Neural progenitor cell (in vitro differentiated cells): ENCODE measurements around the gene SMPD3. TPM values are rescaled to one million over a fixed set of nuclear protein-coding genes. Genes with fewer than 3 reads are reported as not detected.

Experiments
- DNase-seq: peaks from one replicate; pipeline ENCODE4 v3.0.0-alpha.2; 2016; ENCODE audit warnings: low spot score
- H2AFZ ChIP-seq: fragments of 200-600 bp; sonication (generic); replicated peaks from 2 replicates; pipeline ENCODE4 v1.6.1; 2016; ENCODE audit warnings: antibody characterized with exemption
- H3F3A ChIP-seq: fragments of 200-600 bp; sonication (generic); 2 replicates; pipeline ENCODE4 v1.6.1; 2016; ENCODE audit warnings: antibody characterized with exemption, low read depth
- H3K27ac ChIP-seq: fragments of 200-600 bp; sonication (generic); 2 replicates; pipeline ENCODE4 v1.5.1; 2016; ENCODE audit warnings: mild to moderate bottlenecking
- H3K27me3 ChIP-seq: fragments of 200-600 bp; sonication (generic); 2 replicates; pipeline ENCODE4 v1.6.1; 2016; ENCODE audit warnings: mild to moderate bottlenecking, moderate library complexity
- H3K36me3 ChIP-seq: fragments of 200-600 bp; sonication (generic); 2 replicates; pipeline ENCODE4 v1.5.1; 2016
- H3K4me1 ChIP-seq: fragments of 200-600 bp; sonication (generic); 2 replicates; pipeline ENCODE4 v1.6.1; 2016; ENCODE audit warnings: mixed run types
- H3K4me2 ChIP-seq: fragments of 200-600 bp; sonication (generic); 2 replicates; pipeline ENCODE4 v1.6.1; 2016
- H3K4me3 ChIP-seq: fragments of 200-600 bp; sonication (generic); 2 replicates; pipeline ENCODE4 v1.5.1; 2016
- H3K79me2 ChIP-seq: fragments of 200-600 bp; sonication (generic); 2 replicates; pipeline ENCODE4 v1.6.1; 2016; ENCODE audit warnings: low read depth
- H3K9ac ChIP-seq: fragments of 200-600 bp; sonication (generic); 2 replicates; pipeline ENCODE4 v1.6.1; 2016
- H3K9me3 ChIP-seq: fragments of 200-600 bp; sonication (generic); 2 replicates; pipeline ENCODE4 v1.5.1; 2016; ENCODE audit warnings: low read depth
- H4K20me1 ChIP-seq: fragments of 200-600 bp; sonication (generic); 2 replicates; pipeline ENCODE4 v1.6.1; 2016; ENCODE audit warnings: low read depth
- H3K27ac Mint-ChIP-seq: 3 replicates; pipeline ENCODE4 v1.8.0; 2021; ENCODE audit warnings: mixed read lengths
- H3K27me3 Mint-ChIP-seq: 2 replicates; pipeline ENCODE4 v1.8.0; 2022; ENCODE audit warnings: low read depth, mild to moderate bottlenecking, inconsistent platforms, moderate library complexity, mixed read lengths; ENCODE audit not compliant: insufficient read depth
- H3K36me3 Mint-ChIP-seq: 3 replicates; pipeline ENCODE4 v1.8.0; 2021; ENCODE audit warnings: mixed read lengths
- H3K4me1 Mint-ChIP-seq: 3 replicates; pipeline ENCODE4 v1.8.0; 2021; ENCODE audit warnings: mixed read lengths
- H3K4me3 Mint-ChIP-seq: 3 replicates; pipeline ENCODE4 v1.8.0; 2021; ENCODE audit warnings: mild to moderate bottlenecking, moderate library complexity, mixed read lengths
- H3K9me3 Mint-ChIP-seq: 3 replicates; pipeline ENCODE4 v1.8.0; 2020; ENCODE audit warnings: mixed read lengths
- CTCF ChIP-seq: fragments of 200-600 bp; sonication (generic); IDR thresholded peaks from 2 replicates; pipeline ENCODE4 v1.5.1; 2017; ENCODE audit warnings: antibody characterized with exemption, mild to moderate bottlenecking
- EZH2 ChIP-seq: fragments of 200-600 bp; sonication (generic); IDR thresholded peaks from 2 replicates; pipeline ENCODE4 v1.6.1; 2017; ENCODE audit warnings: antibody characterized with exemption, mild to moderate bottlenecking, moderate library complexity
- EZH2phosphoT487 ChIP-seq: fragments of 200-600 bp; sonication (generic); IDR thresholded peaks from 2 replicates; pipeline ENCODE4 v1.6.1; 2017; ENCODE audit warnings: antibody characterized with exemption
- total RNA-seq: library from RNA; depleted of rRNA; stranded (reverse); fragments of >200 nt; gene quantifications from 2 replicates; pipeline ENCODE4 v1.2.3, GENCODE V29; 2015; ENCODE audit warnings: low replicate concordance

The SMPD3 gene
- total RNA-seq, 1 donor from 2014 or later: not detected

- Histone ChIP-seq H3K9ac (no peak overlapping the region), H3K4me1 (no peaks in the 10 kb centered on the region), H3K27me3 (no peaks in the 10 kb centered on the region), H3K27ac (no peak overlapping the region), H4K20me1 (no peaks in the 10 kb centered on the region), H3K9me3 (no peaks in the 10 kb centered on the region), H3F3A (no peaks in the 10 kb centered on the region), H3K79me2 (no peaks in the 10 kb centered on the region), H3K36me3 (no peaks in the 10 kb centered on the region), H3K4me3 (no peak overlapping the region), H3K4me2 (no peak overlapping the region), H2AFZ (no peak overlapping the region)
- peaks cover 3% of the 10 kb centered on the region for H3K27me3 Mint-ChIP-seq
- peaks cover 23% of the 10 kb centered on the region for H3K36me3 Mint-ChIP-seq
- no peak for DNase-seq
- no peaks in the 10 kb centered on the region for H3K9me3 Mint-ChIP-seq
- no peak overlapping the region for H3K27ac Mint-ChIP-seq
- TF ChIP-seq CTCF (no peak), EZH2phosphoT487 (no peak), EZH2 (no peak)
- no peak overlapping the region for H3K4me3 Mint-ChIP-seq
- peaks cover 18% of the 10 kb centered on the region for H3K4me1 Mint-ChIP-seq
Measured at GRCh38 chr16:68349838-68350410, 98.4 kb downstream of the SMPD3 start.

GRCh38 chr16:68348639-68349445 lies 99.5 kb downstream of the SMPD3 start:
- Mint-ChIP-seq H3K9me3 (no peaks in the 10 kb centered on the region), H3K27ac (peak overlapping the region; percentile 27), H3K4me1 (peaks cover 18% of the 10 kb centered on the region), H3K4me3 (no peak overlapping the region), H3K27me3 (peaks cover 3% of the 10 kb centered on the region), H3K36me3 (peaks cover 28% of the 10 kb centered on the region)
- H3K36me3 ChIP-seq: no peaks in the 10 kb centered on the region
- no peak overlapping the region for H3K27ac ChIP-seq
- no peak overlapping the region for H3K9ac ChIP-seq
- H2AFZ ChIP-seq: no peak overlapping the region
- no peaks in the 10 kb centered on the region for H3K27me3 ChIP-seq
- no peak for TF ChIP-seq EZH2phosphoT487
- TF ChIP-seq CTCF: no peak
- H3K4me1 ChIP-seq: no peaks in the 10 kb centered on the region
- H3F3A ChIP-seq: no peaks in the 10 kb centered on the region
- H3K9me3 ChIP-seq: no peaks in the 10 kb centered on the region
- H3K4me2 ChIP-seq: no peak overlapping the region
- no peaks in the 10 kb centered on the region for H4K20me1 ChIP-seq
- no peak overlapping the region for H3K4me3 ChIP-seq
- no peaks in the 10 kb centered on the region for H3K79me2 ChIP-seq
- DNase-seq: no peak

- no peaks in the 10 kb centered on the region for H4K20me1 ChIP-seq
- no peaks in the 10 kb centered on the region for H3K9me3 ChIP-seq
- no peaks in the 10 kb centered on the region for H3K36me3 ChIP-seq
- H3K27me3 Mint-ChIP-seq: no peaks in the 10 kb centered on the region
- DNase-seq: no peak
- TF ChIP-seq CTCF (no peak), EZH2 (no peak), EZH2phosphoT487 (no peak)
- no peak overlapping the region for H3K4me2 ChIP-seq
- no peaks in the 10 kb centered on the region for H3K79me2 ChIP-seq
- H3K4me3 ChIP-seq: no peak overlapping the region
- H3K36me3 Mint-ChIP-seq: peaks cover 26% of the 10 kb centered on the region
- H3K27me3 ChIP-seq: no peaks in the 10 kb centered on the region
- no peak overlapping the region for H3K4me3 Mint-ChIP-seq
- H3K9ac ChIP-seq: no peak overlapping the region
- no peak overlapping the region for H3K27ac ChIP-seq
- peak overlapping the region; percentile 72 for H3K27ac Mint-ChIP-seq
- H3K9me3 Mint-ChIP-seq: no peaks in the 10 kb centered on the region
- H3K4me1 Mint-ChIP-seq: peaks cover 18% of the 10 kb centered on the region
- no peak overlapping the region for H2AFZ ChIP-seq
- H3F3A ChIP-seq: no peaks in the 10 kb centered on the region
- H3K4me1 ChIP-seq: no peaks in the 10 kb centered on the region
Measured at GRCh38 chr16:68347605-68348004, 100.7 kb downstream of the SMPD3 start.
